HG03280 (cell line): Measurements from ENCODE around the gene HIGD1B.

Source experiments
- ATAC-seq: cut with Tn5 transposase; IDR thresholded peaks from one replicate; pipeline ENCODE4 v1.9.1; 2021; ENCODE audit warnings: mild to moderate bottlenecking, moderate library complexity; ENCODE audit not compliant: unreplicated experiment

Gene HIGD1B

GRCh38 chr17:44832805-44833204 lies 14.9 kb upstream of the HIGD1B start:
- no peak for ATAC-seq

GRCh38 chr17:44837196-44837595 lies 10.5 kb upstream of the HIGD1B start:
- ATAC-seq: no peak

- ATAC-seq: no peak
Measured at GRCh38 chr17:44840274-44840673, 7.4 kb upstream of the HIGD1B start.

- ATAC-seq: no peak
Measured at GRCh38 chr17:44840936-44841335, 6.7 kb upstream of the HIGD1B start.

- ATAC-seq: no peak
Measured at GRCh38 chr17:44842748-44843147, 4.9 kb upstream of the HIGD1B start.

- no peak for ATAC-seq
Measured at GRCh38 chr17:44844390-44844830, 3.3 kb upstream of the HIGD1B start.

GRCh38 chr17:44846206-44846605 lies 1.5 kb upstream of the HIGD1B start:
- ATAC-seq: no peak

- no peak for ATAC-seq
Measured at GRCh38 chr17:44848257-44848795, 643 bp downstream of the HIGD1B start.

GRCh38 chr17:44848961-44849489 lies 1.3 kb downstream of the HIGD1B start:
- no peak for ATAC-seq

- no peak for ATAC-seq
Measured at GRCh38 chr17:44850025-44850424, 2.3 kb downstream of the HIGD1B start.

- no peak for ATAC-seq
Measured at GRCh38 chr17:44850612-44851011, 2.9 kb downstream of the HIGD1B start.

GRCh38 chr17:44854192-44854591 lies 6.5 kb downstream of the HIGD1B start:
- ATAC-seq: no peak

- no peak for ATAC-seq
Measured at GRCh38 chr17:44859701-44860100, 12.0 kb downstream of the HIGD1B start.

GRCh38 chr17:44862278-44862914 lies 14.7 kb downstream of the HIGD1B start:
- ATAC-seq: no peak

GRCh38 chr17:44863061-44863918 lies 15.6 kb downstream of the HIGD1B start:
- no peak for ATAC-seq

GRCh38 chr17:44864831-44865230 lies 17.1 kb downstream of the HIGD1B start:
- ATAC-seq: no peak

GRCh38 chr17:44865231-44865660 lies 17.6 kb downstream of the HIGD1B start:
- ATAC-seq: no peak

- ATAC-seq: no peak
Measured at GRCh38 chr17:44865931-44866330, 18.2 kb downstream of the HIGD1B start.

GRCh38 chr17:44867841-44868240 lies 20.2 kb downstream of the HIGD1B start:
- no peak for ATAC-seq

- no peak for ATAC-seq
Measured at GRCh38 chr17:44871556-44871955, 23.9 kb downstream of the HIGD1B start.

- no peak for ATAC-seq
Measured at GRCh38 chr17:44872131-44872768, 24.6 kb downstream of the HIGD1B start.
